PFSK-1 (cell line): ENCODE results near the gene LCA5L.

Experiments
- FOXP2 ChIP-seq: optimal IDR thresholded peaks from 2 replicates; pipeline ENCODE3; 2011; ENCODE audit warnings: borderline replicate concordance, control low read depth, inconsistent platforms; ENCODE audit not compliant: insufficient read depth; ENCODE audit errors: extremely low read length, extremely low read depth
- POLR2AphosphoS5 ChIP-seq: IDR thresholded peaks from 2 replicates; pipeline ENCODE4 v1.6.1; 2012; ENCODE audit warnings: low read depth, mild to moderate bottlenecking, control low read depth, low read length, moderate library complexity
- REST ChIP-seq, 2 experiments: IDR thresholded peaks; 2 replicates each; pipeline versions ENCODE4 v1.6.1 to v1.8.0; 2011 to 2012; ENCODE audit warnings: low read depth in 2 of 2, low read length in 2 of 2, control low read depth in 1 of 2, inconsistent platforms in 1 of 2, mild to moderate bottlenecking in 1 of 2, moderate library complexity in 1 of 2; ENCODE audit not compliant: insufficient read depth in 1 of 2
- SIN3A ChIP-seq: IDR thresholded peaks from 2 replicates; pipeline ENCODE4 v1.6.1; 2012; ENCODE audit warnings: mild to moderate bottlenecking, low read length, moderate library complexity, borderline replicate concordance; ENCODE audit not compliant: insufficient read depth
- TAF1 ChIP-seq: IDR thresholded peaks from 2 replicates; pipeline ENCODE4 v1.6.1; 2012; ENCODE audit warnings: low read length, control low read depth, borderline replicate concordance; ENCODE audit not compliant: insufficient read depth

LCA5L gene

GRCh38 chr21:39381009-39381408 is 64.6 kb downstream of the LCA5L start:
- TF ChIP-seq FOXP2 (no peak), TAF1 (no peak), SIN3A (no peak), REST (IDR thresholded peaks at IDR 0.05; ENCODE audit: insufficient read depth in 1 of 2, low read depth in 2 of 2, low read length in 2 of 2) (no peak), POLR2AphosphoS5 (no peak)

GRCh38 chr21:39379986-39380891 is 65.3 kb downstream of the LCA5L start:
- no peak for TF ChIP-seq REST (IDR thresholded peaks at IDR 0.05; ENCODE audit: insufficient read depth in 1 of 2, low read depth in 2 of 2, low read length in 2 of 2)
- no peak for TF ChIP-seq SIN3A
- TF ChIP-seq TAF1, result no peak
- TF ChIP-seq POLR2AphosphoS5, result peak; percentile 77
- peak; percentile 96 for TF ChIP-seq FOXP2

DNA sequence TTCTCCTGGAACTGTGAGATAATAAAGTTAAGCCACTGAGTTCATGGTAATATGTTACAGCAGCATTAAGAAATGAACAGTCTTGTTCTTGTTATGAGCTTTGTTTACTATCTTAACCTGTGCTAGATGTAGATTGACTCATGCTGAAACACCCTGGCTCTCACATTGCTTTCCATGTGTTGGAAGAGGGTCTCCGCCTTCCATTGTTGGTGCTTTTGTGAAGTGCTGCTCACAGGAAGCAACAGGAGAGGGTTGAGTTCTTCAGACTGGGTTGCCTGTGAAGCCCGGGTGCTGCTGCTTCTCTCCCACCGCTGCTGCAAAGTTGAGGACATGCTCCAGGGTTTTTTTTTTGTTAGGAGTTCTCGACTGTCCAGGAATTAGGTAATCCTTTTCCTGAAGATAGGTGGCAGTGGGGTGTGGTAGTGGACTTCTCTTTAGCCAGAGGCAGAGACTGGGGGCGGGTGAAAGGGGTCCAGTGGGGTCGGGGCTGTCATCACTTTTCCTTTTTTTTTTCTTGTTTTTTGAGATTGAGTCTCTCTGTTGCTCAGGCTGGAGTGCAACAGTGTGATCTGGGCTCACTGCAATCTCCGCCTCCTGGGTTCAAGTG is 68.0 kb downstream of the LCA5L start:
- TF ChIP-seq TAF1, result no peak
- TF ChIP-seq REST (IDR thresholded peaks at IDR 0.05; ENCODE audit: insufficient read depth in 1 of 2, low read depth in 2 of 2, low read length in 2 of 2), result no peak
- no peak for TF ChIP-seq FOXP2
- no peak for TF ChIP-seq SIN3A
- TF ChIP-seq POLR2AphosphoS5, result no peak

DNA sequence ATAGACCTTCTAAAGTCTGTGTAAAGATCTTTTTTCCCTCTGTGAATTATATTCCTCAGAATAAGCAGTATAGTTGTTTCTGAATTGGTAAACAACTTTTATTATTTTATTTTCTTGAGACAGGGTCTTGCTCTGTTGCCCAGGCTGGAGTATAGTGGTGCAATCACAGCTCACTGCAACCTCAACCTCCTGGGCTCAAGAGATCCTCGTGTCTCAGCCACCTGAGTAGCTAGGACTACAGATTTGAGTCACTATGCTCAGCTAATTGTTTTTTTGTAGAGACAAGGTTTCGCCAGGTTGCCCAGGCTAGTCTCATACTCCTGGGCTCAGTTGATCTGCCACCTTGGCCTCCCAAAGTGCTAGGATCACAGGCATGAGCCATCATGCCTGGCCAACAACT is 70.1 kb downstream of the LCA5L start:
- no peak for TF ChIP-seq SIN3A
- no peak for TF ChIP-seq FOXP2
- TF ChIP-seq REST (IDR thresholded peaks at IDR 0.05; ENCODE audit: insufficient read depth in 1 of 2, low read depth in 2 of 2, low read length in 2 of 2), result no peak
- no peak for TF ChIP-seq POLR2AphosphoS5
- no peak for TF ChIP-seq TAF1
